GM21825 (cell line): ENCODE results near the gene IKZF3.
"Not testable (repeated sequence)": the region's sequence is repeated elsewhere in the genome, so short reads cannot be mapped to it uniquely, and the experiment has no call there.

Experiments used
- ATAC-seq: cut with Tn5 transposase; IDR thresholded peaks from one replicate; pipeline ENCODE4 v1.9.1; 2021; ENCODE audit warnings: mild to moderate bottlenecking, moderate library complexity; ENCODE audit not compliant: unreplicated experiment

IKZF3 gene

DNA sequence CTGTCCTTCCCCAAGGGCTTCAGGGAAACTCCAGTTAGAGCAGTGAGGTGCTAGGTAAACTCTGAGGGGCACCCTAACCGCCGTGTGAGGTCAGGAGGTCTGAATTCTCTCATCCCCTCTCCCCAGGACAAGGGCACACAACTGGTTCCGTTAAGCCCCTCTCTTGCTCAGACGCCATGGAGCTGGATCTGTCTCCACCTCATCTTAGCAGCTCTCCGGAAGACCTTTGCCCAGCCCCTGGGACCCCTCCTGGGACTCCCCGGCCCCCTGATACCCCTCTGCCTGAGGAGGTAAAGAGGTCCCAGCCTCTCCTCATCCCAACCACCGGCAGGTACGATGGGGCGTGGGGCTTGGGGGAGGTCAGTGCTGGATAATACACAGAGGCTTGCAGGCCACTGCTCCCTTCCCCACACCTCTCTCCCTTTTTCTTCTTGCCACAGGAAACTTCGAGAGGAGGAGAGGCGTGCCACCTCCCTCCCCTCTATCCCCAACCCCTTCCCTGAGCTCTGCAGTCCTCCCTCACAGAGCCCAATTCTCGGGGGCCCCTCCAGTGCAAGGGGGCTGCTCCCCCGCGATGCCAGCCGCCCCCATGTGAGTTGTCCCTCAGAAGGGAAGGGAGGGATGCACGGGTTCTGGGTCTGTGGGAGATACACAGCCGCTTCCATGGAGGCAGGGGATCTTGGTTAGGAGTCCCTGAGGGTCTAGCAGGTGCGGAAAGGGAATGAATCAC, 121.8 kb downstream of the IKZF3 start:
- ATAC-seq: no peak

DNA sequence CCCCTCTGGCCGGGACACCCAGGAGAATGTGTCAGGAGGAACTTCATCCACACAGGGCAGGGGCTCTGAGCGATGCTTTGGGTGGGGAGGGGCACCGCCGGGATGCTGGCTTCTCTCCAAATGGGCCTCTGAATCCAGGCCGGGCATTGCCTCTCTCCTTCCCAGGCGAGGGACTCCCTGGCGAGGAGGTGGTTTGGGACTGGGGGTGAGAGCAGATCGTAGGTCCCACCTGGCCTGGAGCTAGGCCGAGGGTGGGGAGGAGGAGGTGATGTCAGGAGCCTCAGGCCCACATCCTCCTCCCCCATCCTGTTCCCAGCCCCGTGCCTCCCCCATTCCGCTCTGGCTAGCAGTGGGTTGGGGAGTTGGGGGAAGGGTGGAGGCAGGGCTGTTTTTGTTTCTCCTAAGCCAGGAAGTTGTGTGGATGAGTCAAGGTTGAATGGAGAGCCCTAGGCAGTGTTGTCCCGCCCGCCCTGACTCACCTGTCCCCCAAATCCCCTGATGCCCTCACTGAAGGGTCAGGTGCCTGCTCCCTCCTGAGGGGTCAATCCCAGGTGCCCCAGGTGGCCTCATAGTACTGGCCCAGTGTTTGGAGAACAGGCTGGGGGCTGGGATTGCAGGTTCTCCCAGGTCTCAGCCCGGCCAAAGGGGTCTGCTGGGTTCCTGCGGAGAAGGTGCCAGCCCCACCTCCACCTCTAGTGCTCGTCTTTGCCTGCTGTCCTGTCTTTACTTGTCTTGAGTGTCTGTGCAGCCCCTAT, 123.6 kb downstream of the IKZF3 start:
- no peak for ATAC-seq

DNA sequence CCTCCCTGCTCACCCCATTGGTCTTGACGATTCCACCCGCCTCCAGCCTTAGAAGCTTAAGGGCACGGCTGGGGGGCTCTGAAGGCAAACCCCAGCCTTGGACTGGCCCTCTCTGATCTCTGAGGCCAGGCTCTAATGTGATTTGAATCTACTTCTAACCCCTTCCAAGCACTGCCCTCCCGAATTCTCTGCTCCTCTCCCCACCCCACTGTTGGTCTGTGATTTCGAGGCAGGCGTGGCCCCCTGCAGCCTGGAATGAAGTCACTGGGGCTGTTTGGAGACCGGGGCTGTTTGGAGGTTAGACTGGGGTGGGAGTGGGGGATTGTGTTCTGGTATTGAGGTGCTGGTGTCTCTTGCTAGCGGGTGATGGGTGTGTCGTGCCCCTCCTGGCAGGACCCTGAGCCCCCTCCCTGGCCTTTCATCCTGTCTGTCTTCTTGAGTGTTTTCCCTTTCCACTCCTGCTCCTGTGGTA, 124.2 kb downstream of the IKZF3 start:
- no peak for ATAC-seq

DNA sequence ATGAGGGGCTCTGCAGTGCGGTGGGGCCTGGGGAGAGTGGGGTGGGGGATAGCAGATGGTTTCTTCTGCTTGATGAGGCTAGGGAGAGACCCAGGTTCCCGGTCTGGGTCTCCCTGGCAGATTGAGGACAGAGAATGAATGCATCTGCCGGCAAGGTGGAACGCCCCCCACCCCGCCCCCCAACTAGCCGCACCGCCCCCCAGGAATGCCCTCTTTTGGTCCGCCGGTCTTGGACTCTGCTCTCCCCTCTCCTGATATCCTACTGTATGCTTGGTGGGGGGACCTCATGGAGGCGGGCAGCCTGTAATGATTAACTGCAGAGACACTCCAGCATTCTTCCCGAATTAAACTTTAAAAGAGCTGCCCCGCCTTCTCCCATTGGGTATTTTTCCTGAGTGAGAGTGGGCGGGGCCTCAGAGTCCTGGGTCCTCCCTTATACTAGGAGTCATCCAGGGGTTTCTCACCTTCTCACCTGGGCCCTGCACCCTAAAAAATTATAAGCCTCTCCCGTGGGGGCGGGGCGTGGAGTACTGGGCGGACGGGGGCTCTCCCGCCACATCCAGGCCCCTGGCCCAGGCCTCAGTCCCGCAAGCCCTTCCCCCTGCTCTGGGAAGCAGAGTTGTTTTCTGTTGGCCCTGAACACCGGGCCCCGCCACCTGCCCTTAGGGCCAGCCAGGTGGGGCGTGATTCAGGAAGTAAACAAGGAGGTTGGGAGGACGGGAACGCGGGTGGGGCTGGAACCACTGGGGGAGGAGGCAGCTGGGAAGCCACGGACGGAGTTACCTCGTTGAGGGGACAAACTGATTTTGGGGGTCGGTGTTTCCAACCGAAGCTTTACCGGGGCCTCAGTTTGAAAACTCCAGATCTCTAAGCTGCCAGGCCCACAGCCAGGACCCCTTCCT, 124.9 kb downstream of the IKZF3 start:
- ATAC-seq: no peak

DNA sequence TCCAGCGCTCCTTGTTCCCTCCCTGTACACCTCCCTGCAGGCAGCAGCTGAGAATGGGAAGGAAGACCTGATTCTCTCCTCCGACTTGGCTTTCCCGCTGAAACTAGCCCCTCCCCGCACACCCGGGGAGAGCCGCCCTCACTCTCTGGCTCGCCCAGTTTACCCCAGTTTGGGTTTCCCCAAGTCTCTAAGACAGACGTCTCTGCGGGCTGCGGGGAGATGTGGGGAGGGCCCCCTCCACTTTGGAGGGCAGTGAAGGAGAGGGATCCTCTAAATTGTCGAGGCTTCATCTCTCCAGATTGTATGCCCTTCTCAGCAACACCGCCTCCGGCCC, 125.6 kb downstream of the IKZF3 start:
- ATAC-seq: no peak

DNA sequence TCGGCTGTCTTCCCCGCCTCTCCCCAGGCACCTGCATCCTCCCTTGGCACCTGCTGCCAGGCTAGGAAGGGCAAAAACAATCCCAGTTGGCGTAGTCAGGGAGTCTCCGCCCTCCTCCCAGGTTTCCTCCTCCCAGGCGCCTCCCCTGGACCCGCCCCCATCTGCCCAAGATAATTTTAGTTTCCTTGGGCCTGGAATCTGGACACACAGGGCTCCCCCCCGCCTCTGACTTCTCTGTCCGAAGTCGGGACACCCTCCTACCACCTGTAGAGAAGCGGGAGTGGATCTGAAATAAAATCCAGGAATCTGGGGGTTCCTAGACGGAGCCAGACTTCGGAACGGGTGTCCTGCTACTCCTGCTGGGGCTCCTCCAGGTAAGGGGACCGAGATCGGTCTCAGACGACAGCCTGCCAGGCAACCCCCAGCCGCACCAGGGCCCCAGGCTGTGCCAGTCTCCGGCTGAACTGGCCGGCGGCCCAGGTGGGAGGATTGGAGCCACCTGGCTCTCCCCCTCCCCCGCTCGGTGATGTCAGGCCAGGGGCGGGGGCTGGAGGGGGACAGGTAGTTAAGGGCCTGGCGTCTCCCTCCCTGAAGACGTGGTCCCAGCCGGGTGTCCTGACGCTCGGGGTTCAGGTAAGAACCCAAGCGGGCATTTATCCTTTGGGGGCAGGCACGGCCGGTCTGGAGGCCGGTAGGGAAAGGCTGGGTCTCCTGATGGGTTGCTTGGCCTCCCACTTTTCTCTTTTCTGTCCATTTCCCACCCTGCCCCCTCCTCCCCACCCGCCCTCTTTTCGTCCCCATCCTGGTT, 126.1 kb downstream of the IKZF3 start, which contains the start of gene GRB7:
Gene GRB7, plus strand, starts transcription at position 179 of the 808 bp plus-strand sequence. CDS start 4,364 bp downstream, outside the sequence.
- ATAC-seq: no peak

DNA sequence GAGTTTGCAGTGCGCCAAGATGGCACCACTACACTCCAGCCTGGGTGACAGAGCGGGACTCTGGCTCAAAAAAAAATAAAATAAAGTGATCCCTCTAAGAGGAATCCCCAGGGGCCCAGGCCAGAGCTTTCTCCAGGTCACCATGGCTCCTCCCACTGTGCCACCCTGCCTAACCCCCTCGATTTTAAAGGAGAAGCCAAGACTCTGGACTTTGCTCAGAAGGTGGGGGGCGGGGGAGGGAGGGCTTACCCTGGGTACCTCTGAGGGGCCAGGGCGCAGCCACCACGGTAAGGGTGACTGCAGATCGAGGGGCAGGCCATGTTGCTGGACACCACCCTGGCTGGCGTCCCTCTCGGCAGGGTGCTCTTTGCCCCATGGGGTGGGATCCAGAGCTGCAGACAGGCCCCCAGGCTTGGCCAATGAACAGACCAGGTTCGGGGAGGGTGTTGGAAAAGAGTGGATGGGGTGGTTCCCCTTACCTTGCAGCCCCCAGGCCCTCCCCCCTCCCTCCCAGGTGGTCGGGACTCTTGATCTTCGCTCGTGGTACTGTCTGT, 126.8 kb downstream of the IKZF3 start:
- ATAC-seq: no peak

DNA sequence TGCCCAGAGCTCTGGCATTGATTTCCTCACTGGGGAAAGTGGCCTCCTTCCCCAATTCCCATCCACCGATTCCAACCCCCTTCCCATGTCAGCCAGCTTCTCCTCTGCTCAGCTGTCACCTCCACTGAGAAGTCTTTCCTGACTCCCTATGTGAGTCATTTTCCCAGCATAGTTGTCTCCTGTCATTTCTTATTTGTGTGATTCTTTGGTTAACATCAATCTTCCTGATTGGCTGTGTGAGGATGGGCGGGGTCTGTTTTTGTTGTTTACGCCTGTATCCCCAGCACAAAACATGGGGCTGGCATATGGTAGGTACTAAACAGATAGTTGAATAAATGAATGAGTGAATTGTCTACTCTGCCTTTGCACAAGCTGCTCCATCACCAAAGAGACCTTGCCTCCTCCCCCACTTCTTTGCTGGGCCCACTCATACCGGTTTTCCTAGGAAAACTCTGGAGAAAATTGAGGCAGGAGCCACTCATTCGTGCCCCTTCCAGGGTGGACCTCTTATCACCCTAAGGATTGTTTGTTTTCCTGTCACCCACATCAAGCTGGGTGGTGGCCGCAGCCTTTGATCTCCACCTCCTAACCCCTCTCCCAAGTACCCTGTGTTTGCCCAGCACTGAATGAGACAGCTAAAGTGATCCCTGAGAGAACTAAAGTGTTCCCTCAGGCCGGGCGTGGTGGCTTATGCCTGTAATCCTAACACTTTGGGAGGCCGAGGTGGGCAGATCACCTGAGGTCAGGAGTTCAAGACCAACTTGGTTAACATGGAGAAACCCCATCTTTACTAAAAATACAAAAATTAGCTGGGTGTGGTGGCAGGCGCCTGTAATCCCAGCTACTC, 127.6 kb downstream of the IKZF3 start:
- no peak for ATAC-seq

DNA sequence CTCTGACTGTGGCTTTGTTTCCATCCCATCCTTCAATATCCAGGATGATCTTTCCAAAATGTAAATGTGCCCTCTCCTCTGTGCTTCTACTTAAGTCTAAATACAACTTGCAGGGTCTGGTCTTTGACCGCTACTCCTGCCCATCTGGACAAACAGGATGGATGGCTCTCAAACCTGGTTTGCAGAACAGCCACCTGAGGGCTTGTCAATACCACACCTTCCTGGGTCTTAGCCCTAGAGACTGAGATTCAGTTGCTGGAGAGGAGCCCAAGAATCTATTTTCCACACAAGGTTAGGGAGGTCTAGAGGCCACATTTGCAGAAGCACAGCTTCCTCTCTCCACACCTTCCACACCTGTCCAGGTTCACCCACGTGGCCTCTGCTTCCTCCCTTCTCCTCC, 128.2 kb downstream of the IKZF3 start:
- no peak for ATAC-seq

DNA sequence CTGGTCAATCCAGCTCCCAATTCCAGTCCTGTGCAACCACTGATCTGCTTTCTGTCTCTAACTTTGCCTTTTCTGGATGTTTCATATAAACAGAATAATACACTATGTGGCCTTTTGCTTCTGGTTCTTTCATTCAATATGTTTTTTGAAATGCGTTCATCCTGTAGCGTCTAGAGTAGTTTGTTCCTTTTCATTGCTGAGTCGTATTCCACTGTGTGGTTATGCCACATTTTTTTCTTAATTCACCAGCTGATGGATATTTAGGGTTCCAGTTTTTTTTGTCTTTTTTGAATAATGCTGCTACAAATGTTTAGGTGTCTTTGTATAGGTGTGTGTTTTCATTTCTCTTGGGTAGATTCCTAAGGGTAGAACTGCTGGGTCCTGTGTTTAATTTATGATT, 131.5 kb downstream of the IKZF3 start:
- ATAC-seq: no peak

DNA sequence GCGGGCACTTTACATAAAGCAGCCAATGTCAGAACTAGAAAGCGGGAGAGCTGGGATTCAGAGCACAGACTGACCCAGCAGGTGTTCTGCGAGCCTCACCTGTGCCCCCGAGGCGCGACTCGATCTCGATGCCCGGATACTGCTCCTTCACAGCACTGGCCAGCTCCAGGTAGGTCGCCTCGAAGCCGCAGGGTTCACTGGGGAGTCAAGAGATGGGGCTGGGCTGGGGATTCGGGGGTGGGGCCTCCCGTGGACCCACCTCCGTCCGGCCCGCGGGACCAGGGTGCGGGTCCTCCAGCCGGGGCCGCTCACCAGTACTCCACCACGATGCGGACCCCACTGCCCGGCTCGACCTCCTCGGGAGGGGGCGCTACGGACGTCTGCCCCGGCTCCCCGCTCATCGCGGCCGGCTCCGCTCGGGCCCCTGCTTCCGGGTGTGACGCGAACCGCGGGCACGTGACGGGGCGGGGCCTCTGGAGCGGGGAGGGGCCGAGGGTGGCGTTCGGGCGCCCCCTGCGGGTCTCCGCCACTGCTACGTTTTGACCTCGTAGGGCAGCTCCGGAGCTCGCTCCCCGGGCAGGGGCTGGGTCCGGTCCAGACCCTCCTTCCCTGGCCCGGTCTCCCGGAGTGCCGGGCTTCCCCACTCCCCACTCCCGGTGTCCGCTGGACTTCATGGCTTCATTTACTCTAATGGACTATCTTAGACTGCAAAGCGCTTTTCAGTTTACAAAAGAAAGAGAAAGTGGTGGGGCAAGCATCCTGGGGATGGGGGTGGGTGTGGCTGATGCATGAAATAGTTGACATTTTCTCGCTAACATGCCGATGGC, 133.8 kb downstream of the IKZF3 start, which contains the start of gene MIEN1:
Gene MIEN1, minus strand, starts transcription at position 438 of the 827 bp plus-strand sequence. Its CDS starts 37 bp downstream, at position 401.
- ATAC-seq: peak; percentile 69

DNA sequence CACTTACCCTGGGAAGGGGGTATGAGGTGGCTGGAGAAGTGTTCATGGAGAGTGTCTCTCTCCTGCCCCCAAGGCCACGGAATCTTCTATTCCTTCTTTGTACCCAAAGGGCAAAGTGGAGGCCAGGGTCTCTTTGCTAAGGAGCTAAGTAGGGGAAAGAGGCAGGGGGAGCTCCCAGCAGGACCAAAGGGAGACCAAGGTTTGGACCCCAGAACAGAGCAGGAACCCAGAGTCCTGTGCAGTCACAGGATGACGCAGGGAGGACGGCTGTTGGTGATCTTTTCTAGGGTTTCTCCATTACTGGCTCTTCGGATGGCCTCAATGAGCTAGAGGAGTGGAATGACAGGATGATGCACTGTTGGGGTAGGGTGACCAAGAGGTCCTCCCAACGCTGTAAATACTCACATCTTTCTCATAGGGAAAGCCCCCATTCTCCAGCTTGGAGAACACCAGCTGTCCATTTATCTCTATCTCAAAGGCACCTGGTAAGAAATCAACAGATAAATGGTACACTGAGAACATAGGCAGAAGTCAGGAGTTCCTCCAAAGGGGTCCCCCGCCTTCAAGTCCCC, 134.7 kb downstream of the IKZF3 start:
- no peak for ATAC-seq

DNA sequence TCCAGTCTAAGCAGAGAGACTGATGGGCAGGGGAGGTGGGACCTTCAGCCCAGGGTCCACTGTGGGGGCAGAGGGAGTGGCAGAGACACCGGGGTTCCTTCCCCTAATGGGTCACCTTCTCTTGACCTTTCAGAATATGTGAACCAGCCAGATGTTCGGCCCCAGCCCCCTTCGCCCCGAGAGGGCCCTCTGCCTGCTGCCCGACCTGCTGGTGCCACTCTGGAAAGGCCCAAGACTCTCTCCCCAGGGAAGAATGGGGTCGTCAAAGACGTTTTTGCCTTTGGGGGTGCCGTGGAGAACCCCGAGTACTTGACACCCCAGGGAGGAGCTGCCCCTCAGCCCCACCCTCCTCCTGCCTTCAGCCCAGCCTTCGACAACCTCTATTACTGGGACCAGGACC, 136.6 kb downstream of the IKZF3 start:
- ATAC-seq: no peak

DNA sequence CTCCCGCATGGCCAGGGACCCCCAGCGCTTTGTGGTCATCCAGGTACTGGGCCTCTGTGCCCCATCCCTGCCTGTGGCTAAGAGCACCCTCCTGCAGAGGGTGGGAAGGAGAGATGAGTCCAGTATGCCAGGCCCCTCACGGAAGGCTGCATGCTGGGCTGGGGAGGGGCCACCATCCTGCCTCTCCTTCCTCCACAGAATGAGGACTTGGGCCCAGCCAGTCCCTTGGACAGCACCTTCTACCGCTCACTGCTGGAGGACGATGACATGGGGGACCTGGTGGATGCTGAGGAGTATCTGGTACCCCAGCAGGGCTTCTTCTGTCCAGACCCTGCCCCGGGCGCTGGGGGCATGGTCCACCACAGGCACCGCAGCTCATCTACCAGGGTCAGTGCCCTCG, 137.5 kb downstream of the IKZF3 start:
- ATAC-seq: no peak

DNA sequence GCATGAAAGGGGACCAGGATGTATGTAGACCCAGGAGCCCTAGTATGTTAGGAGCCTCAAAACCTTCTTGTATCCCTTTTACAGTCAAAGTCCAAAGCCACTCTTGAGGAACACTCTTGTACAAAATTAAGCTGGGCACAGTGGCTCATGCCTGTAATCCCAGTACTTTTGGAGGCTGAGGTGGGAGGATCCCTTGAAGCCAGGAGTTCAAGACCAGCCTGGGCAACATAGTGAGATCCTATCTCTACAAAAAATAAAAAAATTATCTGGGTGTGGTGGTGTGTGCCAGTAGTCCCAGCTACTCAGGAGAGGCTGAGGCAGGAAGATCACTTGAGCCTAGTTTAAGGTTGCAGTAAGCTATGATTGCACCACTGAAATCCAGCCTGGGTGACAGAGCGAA, 138.2 kb downstream of the IKZF3 start:
- not testable (repeated sequence) for ATAC-seq

DNA sequence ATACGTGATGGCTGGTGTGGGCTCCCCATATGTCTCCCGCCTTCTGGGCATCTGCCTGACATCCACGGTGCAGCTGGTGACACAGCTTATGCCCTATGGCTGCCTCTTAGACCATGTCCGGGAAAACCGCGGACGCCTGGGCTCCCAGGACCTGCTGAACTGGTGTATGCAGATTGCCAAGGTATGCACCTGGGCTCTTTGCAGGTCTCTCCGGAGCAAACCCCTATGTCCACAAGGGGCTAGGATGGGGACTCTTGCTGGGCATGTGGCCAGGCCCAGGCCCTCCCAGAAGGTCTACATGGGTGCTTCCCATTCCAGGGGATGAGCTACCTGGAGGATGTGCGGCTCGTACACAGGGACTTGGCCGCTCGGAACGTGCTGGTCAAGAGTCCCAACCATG, 139.4 kb downstream of the IKZF3 start:
- no peak for ATAC-seq

DNA sequence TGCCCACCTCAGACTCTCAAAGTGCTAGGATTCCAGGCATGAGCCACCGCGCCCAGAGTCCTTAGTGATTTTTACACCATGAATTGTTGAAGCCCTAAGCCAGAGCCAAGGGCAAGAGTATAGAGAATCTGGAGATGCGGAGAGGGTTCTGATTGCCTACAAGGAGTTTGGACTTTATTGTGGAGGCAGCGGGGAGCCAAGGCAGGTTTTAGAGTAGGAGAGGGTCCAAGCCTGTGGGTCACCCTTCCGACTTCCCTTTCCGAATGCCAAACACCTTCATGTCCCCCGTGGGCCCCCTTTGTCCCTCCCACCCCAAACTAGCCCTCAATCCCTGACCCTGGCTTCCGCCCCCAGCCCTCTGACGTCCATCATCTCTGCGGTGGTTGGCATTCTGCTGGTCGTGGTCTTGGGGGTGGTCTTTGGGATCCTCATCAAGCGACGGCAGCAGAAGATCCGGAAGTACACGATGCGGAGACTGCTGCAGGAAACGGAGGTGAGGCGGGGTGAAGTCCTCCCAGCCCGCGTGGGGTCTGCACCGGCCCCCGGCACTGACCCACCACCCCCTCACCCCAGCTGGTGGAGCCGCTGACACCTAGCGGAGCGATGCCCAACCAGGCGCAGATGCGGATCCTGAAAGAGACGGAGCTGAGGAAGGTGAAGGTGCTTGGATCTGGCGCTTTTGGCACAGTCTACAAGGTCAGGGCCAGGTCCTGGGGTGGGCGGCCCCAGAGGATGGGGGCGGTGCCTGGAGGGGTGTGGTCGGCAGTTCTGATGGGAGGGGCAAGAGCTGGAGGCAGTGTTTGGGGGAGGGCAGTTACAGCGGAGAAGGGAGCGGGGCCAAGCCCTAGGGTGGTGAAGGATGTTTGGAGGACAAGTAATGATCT, 140.9 kb downstream of the IKZF3 start:
- ATAC-seq: no peak
